ENCODE measurements around the gene PHACTR2. TPM values are rescaled to one million over a fixed set of nuclear protein-coding genes. Genes with fewer than 3 reads are reported as not detected.

PHACTR2 gene
- total RNA-seq, 2 experiments from 2014 or later, result 19.6 to 25.0 TPM

DNA sequence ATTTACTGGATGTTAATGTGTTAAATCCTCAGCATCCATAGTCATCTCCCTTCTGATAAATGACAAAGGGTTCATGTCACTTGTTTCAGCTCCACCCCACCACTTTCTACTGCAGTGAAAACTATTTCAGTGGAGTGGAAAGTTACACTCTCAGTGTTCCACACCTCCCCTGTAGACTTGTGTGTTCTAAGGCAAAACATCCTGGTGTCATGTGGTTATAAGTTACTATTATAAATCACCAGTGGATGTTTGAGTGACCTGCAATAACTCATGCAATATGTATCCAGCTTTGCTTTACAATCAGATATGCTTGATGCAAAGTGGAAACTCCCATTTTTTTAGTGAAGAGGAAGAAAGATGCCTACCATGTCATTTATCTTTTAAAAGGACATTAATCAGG is 83.3 kb downstream of the PHACTR2 start:
- ChIA-PET POLR2A (interaction anchor here (0.5 kb wide), 1 partner anchor 154 kb away, joined by 3 read pairs; no protein-coding TSS in a partner anchor), CTCF (no interaction called here)
- intact Hi-C loops (cut with DNase I, micrococcal nuclease), result no loop called here
- DNase-seq (no peak), ATAC-seq (ENCODE audit: poor library complexity) (no peak)
- H3K9me3 ChIP-seq (ENCODE audit: control insufficient read depth in 1 of 2, insufficient read depth in 1 of 2, low read length in 2 of 2), result no peaks in the 10 kb centered on the region
- peaks cover 8% of the 10 kb centered on the region for H3K4me1 ChIP-seq (ENCODE audit: insufficient read depth, low read length)
- Mint-ChIP-seq H3K27ac (no peak overlapping the region), H3K36me3 (ENCODE audit: low read depth) (peaks cover 37% of the 10 kb centered on the region), H3K9me3 (no peaks in the 10 kb centered on the region), H3K4me1 (ENCODE audit: low read depth) (peaks cover 29% of the 10 kb centered on the region), H3K27me3 (no peaks in the 10 kb centered on the region), H3K4me3 (no peak overlapping the region)
- no peaks in the 10 kb centered on the region for H3K27me3 ChIP-seq (ENCODE audit: control insufficient read depth in 1 of 2, insufficient read depth in 2 of 2, low read length in 2 of 2)
- H3K36me3 ChIP-seq (ENCODE audit: insufficient read depth, low read length), result peaks cover 16% of the 10 kb centered on the region
- no peak overlapping the region for H3K27ac ChIP-seq (ENCODE audit: low read depth in 1 of 2, low read length in 2 of 2)
- TF ChIP-seq, protein P1, sequence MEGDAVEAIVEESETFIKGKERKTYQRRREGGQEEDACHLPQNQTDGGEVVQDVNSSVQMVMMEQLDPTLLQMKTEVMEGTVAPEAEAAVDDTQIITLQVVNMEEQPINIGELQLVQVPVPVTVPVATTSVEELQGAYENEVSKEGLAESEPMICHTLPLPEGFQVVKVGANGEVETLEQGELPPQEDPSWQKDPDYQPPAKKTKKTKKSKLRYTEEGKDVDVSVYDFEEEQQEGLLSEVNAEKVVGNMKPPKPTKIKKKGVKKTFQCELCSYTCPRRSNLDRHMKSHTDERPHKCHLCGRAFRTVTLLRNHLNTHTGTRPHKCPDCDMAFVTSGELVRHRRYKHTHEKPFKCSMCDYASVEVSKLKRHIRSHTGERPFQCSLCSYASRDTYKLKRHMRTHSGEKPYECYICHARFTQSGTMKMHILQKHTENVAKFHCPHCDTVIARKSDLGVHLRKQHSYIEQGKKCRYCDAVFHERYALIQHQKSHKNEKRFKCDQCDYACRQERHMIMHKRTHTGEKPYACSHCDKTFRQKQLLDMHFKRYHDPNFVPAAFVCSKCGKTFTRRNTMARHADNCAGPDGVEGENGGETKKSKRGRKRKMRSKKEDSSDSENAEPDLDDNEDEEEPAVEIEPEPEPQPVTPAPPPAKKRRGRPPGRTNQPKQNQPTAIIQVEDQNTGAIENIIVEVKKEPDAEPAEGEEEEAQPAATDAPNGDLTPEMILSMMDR (IDR thresholded peaks at IDR 0.05), result no peak
- H3K4me3 ChIP-seq (ENCODE audit: low read length), result no peak overlapping the region

DNA sequence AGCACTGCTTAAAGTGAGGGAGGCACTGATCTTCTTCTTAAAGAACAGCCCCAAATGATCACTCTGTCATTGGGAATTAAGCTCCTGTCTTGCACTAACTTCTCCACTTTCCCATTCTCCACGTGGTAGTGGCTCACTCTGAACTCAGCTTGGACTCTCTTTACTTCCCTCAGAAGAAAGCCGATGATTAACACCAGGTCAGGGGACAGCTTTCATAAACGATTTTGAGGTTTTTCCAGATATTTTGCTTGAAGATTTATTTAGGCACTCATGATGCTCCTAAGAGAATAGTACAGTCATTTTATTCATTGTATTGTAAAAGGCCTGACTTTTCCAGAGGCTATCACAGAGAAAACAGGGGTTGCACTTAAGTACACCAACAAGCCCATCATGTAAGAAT is 84.4 kb downstream of the PHACTR2 start:
- Mint-ChIP-seq H3K27me3 (no peaks in the 10 kb centered on the region), H3K9me3 (no peaks in the 10 kb centered on the region), H3K27ac (no peak overlapping the region), H3K4me1 (ENCODE audit: low read depth) (peaks cover 29% of the 10 kb centered on the region), H3K4me3 (no peak overlapping the region), H3K36me3 (ENCODE audit: low read depth) (peaks cover 47% of the 10 kb centered on the region)
- ChIA-PET CTCF (no interaction called here), POLR2A (no interaction called here)
- DNase-seq, result no peak
- ATAC-seq (ENCODE audit: poor library complexity), result no peak
- Histone ChIP-seq H3K27ac (ENCODE audit: low read depth in 1 of 2, low read length in 2 of 2) (no peak overlapping the region), H3K4me1 (ENCODE audit: insufficient read depth, low read length) (peaks cover 8% of the 10 kb centered on the region), H3K36me3 (ENCODE audit: insufficient read depth, low read length) (peaks cover 22% of the 10 kb centered on the region), H3K27me3 (ENCODE audit: control insufficient read depth in 1 of 2, insufficient read depth in 2 of 2, low read length in 2 of 2) (no peaks in the 10 kb centered on the region), H3K4me3 (ENCODE audit: low read length) (no peak overlapping the region), H3K9me3 (ENCODE audit: control insufficient read depth in 1 of 2, insufficient read depth in 1 of 2, low read length in 2 of 2) (no peaks in the 10 kb centered on the region)
- intact Hi-C loops (cut with DNase I, micrococcal nuclease), result no loop called here
- TF ChIP-seq, protein P1 (IDR thresholded peaks at IDR 0.05), result no peak

DNA sequence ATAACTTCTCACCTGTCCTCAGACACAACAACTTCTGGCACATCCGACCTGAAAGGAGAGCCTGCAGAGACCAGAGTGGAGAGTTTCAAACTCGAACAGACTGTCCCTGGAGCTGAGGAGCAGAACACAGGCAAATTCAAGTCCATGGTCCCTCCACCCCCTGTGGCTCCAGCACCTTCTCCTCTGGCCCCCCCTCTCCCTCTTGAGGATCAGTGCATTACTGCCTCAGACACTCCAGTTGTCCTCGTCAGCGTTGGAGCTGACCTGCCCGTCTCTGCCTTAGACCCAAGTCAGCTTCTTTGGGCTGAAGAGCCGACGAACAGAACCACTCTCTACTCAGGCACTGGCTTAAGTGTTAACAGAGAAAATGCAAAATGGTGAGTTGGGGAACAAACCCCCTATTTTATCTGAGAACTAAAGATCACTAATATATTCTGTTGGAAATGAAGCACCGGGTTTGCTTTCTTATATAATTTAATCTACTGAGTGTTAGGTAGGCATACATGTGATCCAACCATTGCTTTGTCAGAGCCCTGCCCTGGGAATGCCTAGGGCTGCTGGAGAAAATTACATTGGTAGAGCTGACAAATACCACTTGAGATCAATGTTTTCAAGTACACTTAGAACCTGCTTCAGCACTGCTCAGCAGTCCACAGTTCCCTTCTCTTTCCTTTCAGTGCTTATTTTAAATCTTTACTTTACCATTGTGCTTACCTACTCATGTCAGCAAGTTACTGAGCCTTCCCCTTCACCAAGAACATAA is 87.8 kb downstream of the PHACTR2 start:
- Mint-ChIP-seq H3K4me1 (ENCODE audit: low read depth) (no peaks in the 10 kb centered on the region), H3K4me3 (no peak overlapping the region), H3K27me3 (no peaks in the 10 kb centered on the region), H3K36me3 (ENCODE audit: low read depth) (peaks cover 62% of the 10 kb centered on the region), H3K27ac (no peak overlapping the region), H3K9me3 (no peaks in the 10 kb centered on the region)
- H3K4me3 ChIP-seq (ENCODE audit: low read length), result no peak overlapping the region
- no peaks in the 10 kb centered on the region for H3K4me1 ChIP-seq (ENCODE audit: insufficient read depth, low read length)
- H3K27me3 ChIP-seq (ENCODE audit: control insufficient read depth in 1 of 2, insufficient read depth in 2 of 2, low read length in 2 of 2), result no peaks in the 10 kb centered on the region
- intact Hi-C loops (cut with DNase I, micrococcal nuclease), result no loop called here
- TF ChIP-seq, protein P1 (IDR thresholded peaks at IDR 0.05), result no peak
- ATAC-seq (ENCODE audit: poor library complexity) (no peak), DNase-seq (no peak)
- peaks cover 22% of the 10 kb centered on the region for H3K36me3 ChIP-seq (ENCODE audit: insufficient read depth, low read length)
- H3K9me3 ChIP-seq (ENCODE audit: control insufficient read depth in 1 of 2, insufficient read depth in 1 of 2, low read length in 2 of 2), result no peaks in the 10 kb centered on the region
- H3K27ac ChIP-seq (ENCODE audit: low read depth in 1 of 2, low read length in 2 of 2), result no peak overlapping the region
- ChIA-PET POLR2A (no interaction called here), CTCF (no interaction called here)

All from CD4-positive, alpha-beta T cell (primary cell).